GM18502 (cell line): ENCODE data around the gene FOXA1.
"Not testable (repeated sequence)": the region's sequence is repeated elsewhere in the genome, so short reads cannot be mapped to it uniquely, and the experiment has no call there.

Source experiments
- ATAC-seq: cut with Tn5 transposase; IDR thresholded peaks from one replicate; pipeline ENCODE4 v1.9.1; 2021; ENCODE audit warnings: mild to moderate bottlenecking; ENCODE audit not compliant: unreplicated experiment, poor library complexity

FOXA1 gene

GRCh38 chr14:37565550-37565949 is 29.5 kb downstream of the FOXA1 start:
- no peak for ATAC-seq

GRCh38 chr14:37563189-37563588 is 31.9 kb downstream of the FOXA1 start:
- no peak for ATAC-seq

GRCh38 chr14:37559386-37559785 is 35.7 kb downstream of the FOXA1 start:
- no peak for ATAC-seq

- ATAC-seq: no peak
These were observed 36.3 kb downstream of the FOXA1 start for GRCh38 chr14:37558740-37559139.

GRCh38 chr14:37555596-37555995 is 39.5 kb downstream of the FOXA1 start:
- not testable (repeated sequence) for ATAC-seq

- no peak for ATAC-seq
These were observed 41.0 kb downstream of the FOXA1 start for GRCh38 chr14:37553935-37554550.

GRCh38 chr14:37551119-37551518 is 43.9 kb downstream of the FOXA1 start:
- no peak for ATAC-seq

GRCh38 chr14:37550511-37550910 is 44.5 kb downstream of the FOXA1 start:
- ATAC-seq: no peak

GRCh38 chr14:37546621-37547447 is 48.2 kb downstream of the FOXA1 start:
- no peak for ATAC-seq

- ATAC-seq: no peak
These were observed 49.9 kb downstream of the FOXA1 start for GRCh38 chr14:37545174-37545573.

GRCh38 chr14:37544407-37544806 is 50.6 kb downstream of the FOXA1 start:
- no peak for ATAC-seq

GRCh38 chr14:37539992-37540391 is 55.1 kb downstream of the FOXA1 start:
- no peak for ATAC-seq
